Frontal cortex (tissue), 4 donors: ENCODE results near the gene CERS4. TPM values are rescaled to one million over a fixed set of nuclear protein-coding genes. Genes with fewer than 3 reads are reported as not detected.
"Not testable (repeated sequence)": the region's sequence is repeated elsewhere in the genome, so short reads cannot be mapped to it uniquely, and the experiment has no call there.

Experiments used
- DNase-seq, 2 donors: peaks; one replicate each; pipeline ENCODE4 v3.0.0; 2012; ENCODE audit warnings: low spot score in 2 of 2
- FAIRE-seq: peaks from 2 replicates; lab custom pipeline; 2012; peaks lifted over from hg19 to GRCh38; lab: Jason Lieb, UNC
- total RNA-seq: library from RNA; depleted of rRNA; stranded (reverse); fragments of >200 nt; gene quantifications from one replicate; pipeline ENCODE4 v1.2.3, GENCODE V29; 2014
- donor health status: control.
- donor health status: control.
- donor health status: control.

CERS4 gene, protein sequence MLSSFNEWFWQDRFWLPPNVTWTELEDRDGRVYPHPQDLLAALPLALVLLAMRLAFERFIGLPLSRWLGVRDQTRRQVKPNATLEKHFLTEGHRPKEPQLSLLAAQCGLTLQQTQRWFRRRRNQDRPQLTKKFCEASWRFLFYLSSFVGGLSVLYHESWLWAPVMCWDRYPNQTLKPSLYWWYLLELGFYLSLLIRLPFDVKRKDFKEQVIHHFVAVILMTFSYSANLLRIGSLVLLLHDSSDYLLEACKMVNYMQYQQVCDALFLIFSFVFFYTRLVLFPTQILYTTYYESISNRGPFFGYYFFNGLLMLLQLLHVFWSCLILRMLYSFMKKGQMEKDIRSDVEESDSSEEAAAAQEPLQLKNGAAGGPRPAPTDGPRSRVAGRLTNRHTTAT
- total RNA-seq: 57.9 TPM

DNA sequence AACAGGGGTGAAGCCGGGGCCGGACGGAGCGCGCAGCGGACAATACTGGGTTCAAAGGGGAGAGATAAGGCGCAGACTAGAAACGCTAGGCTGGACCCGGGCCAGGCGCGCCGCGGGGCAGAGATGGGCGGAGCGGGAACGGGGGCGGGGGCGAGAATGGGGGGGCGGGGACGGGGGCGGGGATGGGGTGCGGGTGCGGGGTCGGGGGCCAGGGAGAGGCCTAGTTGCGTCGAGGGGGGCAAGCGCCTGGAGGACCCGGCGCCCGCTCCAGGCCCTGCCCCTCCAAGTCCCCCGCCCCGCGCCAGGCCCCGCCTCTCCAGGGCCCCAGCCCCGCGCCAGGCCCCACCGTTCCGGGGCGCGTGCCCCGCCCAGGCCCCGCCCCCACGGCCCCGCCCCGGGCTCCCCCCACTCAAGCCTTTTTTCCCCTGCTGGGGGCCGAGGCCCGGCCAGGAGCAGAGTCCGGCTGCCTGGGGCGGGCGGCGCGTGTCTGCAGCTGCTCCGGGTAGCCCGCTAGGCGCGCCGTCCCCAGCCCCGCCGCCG is at the start of gene CERS4:
Gene CERS4 (plus strand): TSS at position 449 of the 540 bp plus-strand sequence. CDS start 41,707 bp downstream, outside the sequence.
- FAIRE-seq (no peak), DNase-seq (peak; percentile 93 to 97)

DNA sequence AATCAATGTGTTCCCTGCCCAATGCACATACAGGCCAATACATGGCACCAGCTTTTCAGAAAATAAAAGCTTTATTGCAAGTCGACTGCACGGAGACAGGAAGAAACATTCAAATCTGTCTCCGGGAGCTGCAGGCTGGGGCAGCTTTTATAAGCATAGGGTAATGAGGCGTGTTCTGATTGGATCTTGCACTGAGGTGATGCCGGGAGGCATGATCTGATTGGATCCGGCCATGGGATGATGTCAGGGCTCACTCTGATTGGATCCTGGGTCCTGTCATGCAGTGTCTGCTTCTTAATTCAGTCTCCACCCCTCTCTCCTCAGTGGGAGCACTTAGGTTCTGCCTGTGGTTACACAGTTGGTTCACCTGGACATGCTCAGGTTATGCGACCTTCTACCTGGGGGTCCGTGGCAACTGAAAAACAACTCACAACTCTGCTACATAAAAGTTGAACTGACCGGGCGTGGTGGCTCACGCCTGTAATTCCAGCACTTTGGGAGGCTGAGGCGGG is 48.0 kb upstream of the CERS4 start:
- DNase-seq (peak in 1 of 2 donors; percentile 16), FAIRE-seq (no peak)

DNA sequence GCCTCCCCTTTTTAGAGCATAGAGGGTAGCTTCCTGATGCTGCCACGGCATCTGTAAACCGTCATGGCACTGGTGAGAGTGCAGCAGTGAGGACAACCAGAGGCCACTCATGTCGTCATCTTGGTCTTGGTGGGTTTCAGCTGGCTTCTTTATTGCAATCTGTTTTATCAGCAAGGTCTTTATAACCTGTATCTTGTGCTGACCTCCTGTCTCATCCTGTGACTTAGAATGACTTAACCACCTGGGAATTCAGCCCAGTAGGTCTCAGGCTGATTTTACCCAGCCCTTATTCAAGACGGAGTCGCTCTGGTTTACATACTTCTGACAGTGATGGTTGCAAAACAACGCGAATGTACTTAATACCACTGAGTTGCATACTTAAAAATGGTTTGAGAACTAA is 45.4 kb upstream of the CERS4 start:
- FAIRE-seq: no peak

DNA sequence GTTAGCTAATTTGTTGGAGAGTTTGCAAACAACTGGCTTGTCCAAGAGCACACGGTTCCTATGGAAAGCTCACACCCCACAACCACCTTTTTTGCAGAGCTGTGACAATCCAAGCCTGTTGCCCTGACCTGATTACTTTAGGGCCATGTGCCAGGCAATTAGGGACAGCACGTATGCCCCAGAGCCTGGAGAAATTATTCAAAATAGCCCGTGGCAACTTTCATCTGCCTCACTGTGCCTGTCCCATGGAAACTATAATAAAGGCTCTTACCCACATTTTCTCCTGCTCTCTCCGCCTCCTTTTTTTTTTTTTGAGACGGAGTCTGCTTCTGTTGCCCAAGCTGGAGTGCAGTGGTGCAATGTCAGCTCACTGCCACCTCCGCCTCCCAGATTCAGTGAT is 41.2 kb upstream of the CERS4 start:
- FAIRE-seq (no peak), DNase-seq (no peak)

More for the DNA sequence above, 45.4 kb upstream of the CERS4 start:
- DNase-seq: no peak

DNA sequence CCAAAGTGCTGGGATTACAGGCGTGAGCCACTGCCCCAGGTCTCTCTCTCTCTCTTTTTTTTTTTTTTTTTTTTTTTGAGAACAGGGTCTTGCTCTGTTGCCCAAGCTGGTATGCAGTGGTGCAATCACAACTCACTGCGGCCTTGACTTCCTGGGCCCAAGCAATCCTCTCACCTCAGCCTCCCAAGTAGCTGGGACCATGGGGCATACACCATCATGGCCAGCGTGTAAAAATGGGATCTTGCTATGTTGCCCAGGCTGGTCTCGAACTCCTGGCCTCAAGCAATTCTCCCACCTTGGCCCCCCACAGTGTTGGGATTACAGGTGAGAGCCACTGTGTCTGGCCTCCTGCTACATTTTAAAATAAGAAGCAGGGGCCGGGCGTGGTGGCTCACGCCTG is 40.6 kb upstream of the CERS4 start:
- DNase-seq (no peak), FAIRE-seq (no peak)

DNA sequence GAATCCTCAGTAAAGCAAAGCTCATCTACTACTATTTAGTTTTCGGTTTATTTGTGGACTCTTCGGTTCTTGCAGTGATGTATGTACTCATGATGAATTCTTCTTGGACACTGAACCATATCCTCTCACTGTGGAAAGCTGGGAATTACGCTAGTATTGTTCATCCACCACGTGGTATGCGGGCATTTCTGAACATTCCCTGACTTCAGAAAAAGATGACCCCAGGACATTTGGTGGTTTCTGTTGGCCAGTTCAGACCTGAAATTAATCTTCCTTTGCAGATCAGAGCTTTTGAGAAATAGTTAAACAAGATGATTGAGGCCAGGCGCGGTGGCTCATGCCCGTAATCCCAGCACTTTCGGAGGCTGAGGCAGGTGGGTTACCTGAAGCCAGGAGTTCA is 34.5 kb upstream of the CERS4 start:
- DNase-seq: no peak
- FAIRE-seq: no peak

DNA sequence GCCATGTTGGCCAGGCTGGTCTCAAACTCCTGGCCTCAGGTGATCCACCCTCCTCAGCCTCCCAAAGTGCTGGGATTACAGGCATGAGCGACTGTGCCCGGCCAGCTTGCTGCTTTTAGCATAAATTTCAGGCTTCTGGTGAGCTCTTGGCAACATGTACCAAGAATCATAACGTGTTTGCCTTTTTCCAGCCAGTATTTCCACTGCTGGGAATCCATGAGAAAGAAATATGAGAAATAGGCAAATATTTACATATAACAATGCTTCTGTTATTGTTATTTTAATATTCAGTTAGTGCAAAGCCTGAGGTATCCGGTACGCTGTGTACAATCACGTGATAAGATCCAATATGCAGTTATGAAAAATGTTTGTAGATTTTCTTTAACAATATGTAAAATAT is 29.2 kb upstream of the CERS4 start:
- FAIRE-seq (no peak), DNase-seq (no peak)

DNA sequence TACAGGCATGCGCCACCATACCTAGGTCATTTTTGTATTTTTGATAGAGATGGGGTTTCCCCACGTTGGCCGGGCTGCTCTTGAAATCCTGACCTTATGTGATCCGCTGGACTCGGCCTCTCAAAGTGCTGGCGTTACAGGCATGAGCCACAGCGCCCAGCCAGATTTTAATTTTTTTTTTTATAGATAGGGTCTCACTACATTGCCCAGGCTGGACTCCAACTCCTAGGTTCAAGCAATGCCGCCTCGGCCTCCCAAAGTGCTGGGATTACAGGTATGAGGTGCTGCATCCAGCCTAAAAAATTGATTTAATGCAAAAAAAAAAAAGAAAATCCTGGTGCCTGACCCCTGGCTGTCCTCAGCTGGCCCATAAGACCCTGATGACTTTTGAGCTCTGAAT is 24.9 kb upstream of the CERS4 start:
- no peak for FAIRE-seq
- DNase-seq: no peak

DNA sequence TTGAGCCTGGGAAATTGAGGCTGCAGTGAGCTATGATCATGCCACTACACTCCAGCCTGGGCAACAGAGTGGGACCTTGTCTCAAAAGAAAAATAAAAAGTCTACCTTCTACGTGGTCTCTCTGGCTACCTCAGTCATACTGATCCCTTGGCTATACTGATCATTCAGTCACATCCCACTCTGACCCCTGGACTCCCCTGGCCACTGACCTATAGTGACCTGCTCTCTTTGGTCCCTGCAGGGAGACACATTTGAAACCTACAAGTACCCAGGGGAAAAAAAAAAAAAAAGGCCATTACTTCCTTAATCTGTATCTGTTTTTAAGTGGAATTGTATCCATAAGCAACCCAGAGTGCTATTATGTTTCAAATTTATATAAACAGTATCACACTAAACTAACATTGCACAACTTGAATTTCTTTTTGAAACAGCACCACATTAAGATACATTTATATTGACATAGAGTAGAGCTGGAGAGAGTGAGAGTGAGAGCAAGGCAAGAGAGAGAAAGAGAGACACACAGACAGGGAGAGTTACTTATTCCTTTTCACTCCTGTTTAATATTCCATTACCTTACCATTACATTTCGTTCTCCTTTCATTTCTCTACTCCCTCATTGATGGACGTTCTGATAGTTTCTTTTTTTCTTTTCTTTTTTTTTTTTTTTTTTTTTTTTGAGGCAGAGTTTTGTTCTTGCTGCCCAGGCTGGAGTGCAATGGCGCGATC is 23.7 kb upstream of the CERS4 start:
- FAIRE-seq (no peak), DNase-seq (no peak)

DNA sequence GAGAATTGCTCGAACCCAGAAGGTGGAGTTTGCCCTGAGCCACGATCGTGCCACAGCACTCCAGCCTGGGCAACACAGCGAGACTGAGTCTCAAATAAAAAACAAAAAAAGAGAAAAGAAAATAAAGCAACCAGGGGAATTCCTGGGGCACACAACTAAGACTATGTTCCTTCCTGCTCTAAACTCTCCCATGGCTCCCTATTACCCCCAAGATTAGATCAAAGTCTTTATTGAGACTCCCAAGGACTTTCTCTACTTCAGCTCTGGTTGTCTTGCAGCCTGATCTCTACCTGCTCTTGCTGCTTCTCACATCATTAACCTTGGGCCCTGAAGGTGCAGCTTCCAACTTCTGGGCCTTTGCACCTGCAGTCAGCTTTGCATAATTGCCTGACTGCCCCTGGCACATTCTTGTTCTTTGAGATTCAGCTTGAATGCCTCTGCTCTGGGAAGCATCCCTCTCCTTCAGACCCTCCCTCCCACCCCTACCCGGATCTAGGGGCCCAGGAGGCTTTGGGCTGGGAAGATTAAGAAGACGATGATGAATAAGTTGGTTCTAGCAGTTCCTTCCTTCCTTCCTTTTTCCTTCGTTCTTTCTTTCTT is 16.8 kb upstream of the CERS4 start:
- FAIRE-seq (no peak), DNase-seq (no peak)

DNA sequence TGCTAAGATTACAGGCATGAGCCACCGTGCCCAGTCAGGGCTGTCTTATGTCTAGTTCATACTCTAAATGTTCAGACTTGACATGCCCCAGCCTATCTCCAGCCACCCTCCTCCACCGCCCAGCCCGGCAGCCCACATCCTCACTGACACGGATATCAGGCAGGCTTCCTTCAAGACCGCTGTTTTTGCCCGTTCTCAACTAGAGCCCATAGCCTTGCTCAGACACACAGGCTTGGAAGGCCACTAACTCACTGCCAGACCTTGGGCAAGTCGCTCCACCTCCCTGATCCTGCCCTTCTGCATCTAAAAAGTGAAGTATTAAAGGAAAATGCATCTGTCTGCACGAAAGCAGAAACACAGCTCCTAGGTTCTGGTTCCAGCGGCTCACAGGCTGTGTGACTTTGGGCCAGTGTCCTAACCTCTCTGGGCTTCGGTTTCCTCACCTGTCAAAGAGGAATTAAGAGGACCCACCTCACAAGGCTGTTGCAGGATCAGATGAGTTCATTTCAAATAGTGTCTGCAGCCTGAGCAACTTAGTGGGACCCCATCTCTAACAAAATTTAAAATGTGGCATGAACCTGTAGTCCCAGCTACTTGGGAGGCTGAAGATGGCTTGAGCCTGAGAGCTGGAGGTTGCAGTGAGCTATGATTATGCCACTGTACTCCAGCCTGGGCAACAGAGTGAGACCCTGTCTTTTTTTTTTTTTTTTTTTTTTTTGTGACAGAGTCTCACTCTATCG is 14.5 kb upstream of the CERS4 start:
- FAIRE-seq (no peak), DNase-seq (no peak)

DNA sequence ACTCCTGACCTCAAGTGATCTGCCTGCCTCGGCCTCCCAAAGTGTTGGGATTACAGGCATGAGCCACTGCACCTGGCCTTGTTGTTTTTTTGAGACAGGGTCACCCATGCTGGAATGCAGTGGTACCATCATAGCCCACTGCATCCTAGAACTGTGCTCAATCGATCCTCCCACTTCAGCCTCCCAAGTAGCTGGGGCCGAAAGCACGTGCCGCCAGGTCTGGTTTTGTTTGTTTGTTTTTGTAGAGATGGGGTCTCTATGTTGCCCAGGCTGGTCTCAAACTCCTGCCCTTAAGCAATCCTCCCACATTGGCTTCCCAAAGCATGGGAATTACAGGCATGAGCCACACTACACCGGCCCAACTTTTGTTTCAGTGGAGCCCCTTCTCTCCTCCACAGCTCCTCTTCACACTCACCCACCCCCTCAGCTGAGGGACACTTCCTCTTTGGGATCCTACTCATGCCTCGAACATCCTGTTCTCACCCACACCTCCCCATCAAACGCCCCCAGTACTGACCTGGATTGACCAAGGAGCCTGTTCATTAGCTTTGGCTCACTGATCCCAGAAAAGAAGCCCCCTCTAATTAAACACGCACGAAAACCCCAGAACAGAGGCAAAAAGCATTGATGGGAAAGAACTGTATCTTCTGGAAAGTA is 12.8 kb upstream of the CERS4 start:
- no peak for DNase-seq
- no peak for FAIRE-seq

DNA sequence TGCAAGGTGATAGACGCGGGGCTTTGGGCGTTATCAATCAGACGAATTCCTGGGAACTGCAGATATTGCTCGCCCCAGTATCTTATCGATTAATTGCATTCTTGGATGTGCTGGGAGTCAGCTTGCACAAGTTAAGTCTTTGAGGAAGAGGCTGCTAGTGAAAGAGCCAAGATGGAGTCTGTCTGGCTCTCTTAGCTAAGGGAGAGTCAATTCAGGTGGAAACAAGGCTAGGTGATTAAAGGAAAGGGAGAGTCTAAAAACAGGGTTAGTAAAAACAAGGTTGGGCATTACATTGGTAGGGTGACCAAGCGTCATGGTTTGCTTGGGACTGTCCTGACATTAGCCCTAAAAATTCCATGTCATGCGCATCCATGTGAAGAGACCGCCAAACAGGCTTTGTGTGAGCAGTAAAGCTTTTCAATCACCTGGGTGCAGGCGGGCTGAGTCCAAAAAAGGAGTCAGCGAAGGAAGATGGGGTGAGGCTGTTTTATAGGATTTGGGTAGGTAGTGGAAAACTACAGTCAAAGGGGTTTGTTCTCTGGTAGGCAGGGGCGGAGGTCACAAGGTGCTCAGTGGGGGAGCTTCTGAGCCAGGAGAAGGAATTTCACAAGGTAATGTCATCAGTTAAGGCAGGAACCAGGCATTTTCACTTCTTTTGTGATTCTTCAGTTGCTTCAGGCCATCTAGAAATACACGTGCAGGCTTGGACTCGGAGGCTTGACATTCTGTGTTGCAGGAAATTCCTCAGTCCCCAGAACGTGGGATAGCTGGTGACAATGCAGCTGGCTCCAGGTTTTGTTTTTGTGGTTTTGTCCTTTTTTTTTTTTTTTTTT is 5.7 kb upstream of the CERS4 start:
- not testable (repeated sequence) for FAIRE-seq, DNase-seq

DNA sequence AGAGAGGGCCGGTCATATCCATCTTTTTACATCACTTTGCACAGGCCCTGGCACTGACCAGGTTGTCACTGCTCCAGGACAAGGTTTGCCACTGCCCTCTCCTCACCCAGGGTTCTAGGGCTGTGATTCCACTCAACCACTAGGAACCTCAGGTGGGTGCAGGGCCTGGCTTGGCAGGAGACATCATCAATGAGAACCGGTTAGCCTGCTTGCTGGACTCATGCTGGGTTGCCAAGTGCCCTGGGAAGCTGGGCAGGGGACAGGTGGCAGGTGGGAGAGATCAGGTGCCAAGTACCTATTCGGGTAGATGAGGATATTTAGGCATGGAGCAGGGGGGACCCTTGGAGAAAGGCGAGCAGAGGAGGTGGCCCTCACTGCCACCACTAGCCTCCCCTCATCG is 4.2 kb upstream of the CERS4 start:
- FAIRE-seq: no peak
- no peak for DNase-seq

DNA sequence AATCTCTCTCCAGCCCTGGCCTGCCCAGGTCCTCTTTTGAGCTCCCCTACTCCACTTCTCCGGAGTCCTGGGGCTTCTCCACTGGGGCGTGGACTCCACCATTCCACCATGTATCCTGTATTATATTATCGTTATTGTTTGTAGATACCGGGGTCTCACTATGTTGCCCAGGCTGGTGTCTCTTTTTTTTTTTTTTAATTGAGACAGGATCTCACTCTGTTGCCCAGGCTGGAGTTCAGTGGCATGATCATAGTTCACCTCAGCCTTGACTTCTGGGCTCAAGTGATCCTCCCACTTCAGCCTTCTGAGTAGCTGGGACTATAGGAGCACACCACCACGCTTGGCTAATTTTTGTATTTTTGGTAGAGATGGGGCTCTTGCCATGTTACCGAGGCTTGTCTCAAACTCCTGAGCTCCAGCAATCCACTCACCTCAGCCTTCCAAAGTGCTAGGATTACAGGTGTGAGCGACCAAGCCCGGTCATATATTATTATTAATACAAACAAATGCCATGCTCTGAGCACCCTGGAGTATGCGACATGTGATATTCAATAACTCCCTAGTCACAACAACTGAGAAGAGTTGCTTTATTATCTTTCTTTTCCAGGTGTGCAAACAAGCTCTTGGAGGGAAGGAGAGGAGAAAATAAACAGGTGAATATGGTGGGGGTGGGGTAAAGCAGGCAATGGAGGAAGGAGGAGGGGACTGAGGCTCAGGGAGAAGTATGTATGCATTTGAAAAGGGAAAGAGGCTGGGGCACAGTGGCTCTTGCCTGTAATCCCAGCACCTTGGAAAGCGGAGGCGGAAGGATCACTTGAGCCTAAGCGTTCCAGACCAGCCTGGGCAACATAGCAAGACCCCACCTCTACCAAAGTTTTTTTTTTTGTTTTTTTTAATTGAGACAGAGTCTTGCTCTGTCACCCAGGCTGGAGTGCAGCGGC is 2.8 kb upstream of the CERS4 start:
- no peak for DNase-seq
- no peak for FAIRE-seq

DNA sequence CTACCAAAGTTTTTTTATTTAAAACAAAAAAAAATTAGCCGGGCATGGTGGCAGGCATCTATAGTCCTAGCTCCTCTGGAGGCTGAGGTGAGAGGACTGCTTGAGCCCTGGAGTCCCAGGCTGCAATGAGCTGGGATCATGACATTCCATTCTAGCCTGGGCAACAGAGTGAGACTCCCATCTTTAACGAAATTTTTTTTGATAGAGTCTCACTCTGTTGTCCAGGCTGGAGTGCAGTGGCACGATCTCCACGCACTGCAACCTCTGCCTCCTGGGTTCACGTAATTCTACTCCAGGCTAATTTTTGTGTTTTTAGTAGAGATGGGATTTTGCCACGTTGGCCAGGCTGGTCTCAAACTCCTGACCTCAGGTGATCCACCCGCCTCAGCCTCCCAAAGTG is 1.8 kb upstream of the CERS4 start:
- not testable (repeated sequence) for FAIRE-seq, DNase-seq
